Activated T-cell treated with anti-CD3 and anti-CD28 coated beads for 24 hours (primary cell): ENCODE data around the gene SLC6A18.
"Not testable (repeated sequence)": the region's sequence is repeated elsewhere in the genome, so short reads cannot be mapped to it uniquely, and the experiment has no call there.

Experiments
- DNase-seq: peaks from one replicate; pipeline ENCODE4 v3.0.0-alpha.2; 2020; ENCODE audit warnings: low read depth

The SLC6A18 gene

DNA sequence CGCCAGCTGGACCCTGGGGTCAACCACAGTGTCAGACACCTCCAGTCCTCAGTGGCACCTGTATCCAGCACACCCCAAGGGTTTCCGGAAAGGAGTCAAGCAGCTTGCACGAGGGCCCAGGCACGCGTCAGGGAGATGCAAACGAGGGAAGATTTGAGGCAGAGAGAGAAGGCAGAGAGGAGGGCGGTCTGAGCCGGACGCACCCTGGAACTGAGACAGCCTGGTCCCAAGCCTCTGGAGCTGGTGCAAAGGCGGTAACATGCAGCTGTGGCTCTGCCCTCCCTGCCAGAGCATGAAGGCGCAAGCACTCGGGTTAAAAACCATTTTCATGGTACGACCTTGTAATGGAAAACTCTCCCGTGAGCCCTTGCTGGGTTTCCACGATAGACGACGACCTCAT is 32.2 kb downstream of the SLC6A18 start:
- DNase-seq: no peak

DNA sequence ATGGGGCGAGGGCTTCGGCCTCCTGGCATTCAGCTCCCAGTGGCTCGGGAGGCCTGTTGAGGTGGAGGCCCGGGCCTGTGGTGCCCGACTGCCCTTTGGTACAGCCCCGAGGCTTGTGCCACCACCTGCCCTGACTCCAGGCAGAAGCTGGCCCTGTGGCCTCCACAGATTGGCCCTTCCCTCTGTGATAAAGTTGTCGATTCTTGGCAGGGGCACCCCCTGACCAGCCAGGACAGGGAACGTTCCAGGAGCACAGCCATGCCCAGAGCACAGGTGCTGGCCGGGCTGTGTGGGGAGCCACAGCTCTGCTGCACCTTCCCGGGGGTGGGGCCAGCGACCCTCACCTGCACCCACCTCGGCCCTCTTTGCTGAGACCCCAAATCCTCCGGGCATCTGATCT is 32.7 kb downstream of the SLC6A18 start:
- DNase-seq: no peak

DNA sequence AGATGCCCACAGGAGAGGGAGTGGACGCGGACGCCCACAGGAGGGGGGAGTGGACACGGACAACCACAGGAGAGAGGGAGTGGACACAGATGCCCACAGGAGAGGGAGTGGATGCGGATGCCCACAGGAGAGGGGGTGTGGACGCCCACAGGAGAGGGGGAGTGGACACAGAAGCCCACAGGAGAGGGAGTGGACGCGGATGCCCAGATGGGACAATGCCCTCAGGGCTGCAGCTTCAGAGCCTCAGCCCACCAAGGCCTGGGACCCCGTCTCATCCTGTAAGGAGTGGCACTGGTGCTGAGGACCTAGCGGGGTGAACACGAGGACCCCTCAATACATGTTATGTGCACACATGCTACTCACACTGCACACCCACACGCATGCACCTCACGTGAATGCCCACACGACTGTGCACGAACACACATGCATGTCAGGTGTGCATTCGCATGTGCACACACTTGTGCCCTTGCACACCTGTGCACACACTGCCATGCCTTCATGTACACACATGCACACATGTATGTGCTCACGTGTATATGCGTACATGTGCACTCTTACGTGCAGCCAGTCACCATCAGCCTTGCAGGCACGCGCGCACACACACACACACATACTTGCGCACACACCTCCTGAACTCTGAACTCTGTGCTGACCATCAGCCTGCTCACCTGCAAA is 34.8 kb downstream of the SLC6A18 start:
- no peak for DNase-seq

DNA sequence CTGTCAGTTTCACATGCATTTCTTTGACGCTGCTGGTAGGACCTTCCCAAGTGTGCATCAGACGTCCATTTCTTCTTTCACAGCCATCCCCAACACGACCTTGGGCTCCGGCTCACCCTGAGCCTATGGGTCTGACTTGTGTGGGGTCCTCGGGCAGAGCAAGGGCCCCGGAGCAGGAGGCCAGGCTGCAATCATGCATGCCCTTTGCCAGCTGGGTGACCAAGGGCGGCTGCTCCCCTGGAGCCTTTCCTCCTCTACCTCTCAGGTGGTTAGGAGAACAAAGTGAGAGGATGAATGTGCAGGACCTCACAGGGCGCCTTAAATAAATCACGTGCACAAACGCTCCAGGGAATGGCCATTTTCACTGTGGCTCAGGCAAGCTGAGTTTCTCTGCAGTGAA is 36.5 kb downstream of the SLC6A18 start:
- no peak for DNase-seq

DNA sequence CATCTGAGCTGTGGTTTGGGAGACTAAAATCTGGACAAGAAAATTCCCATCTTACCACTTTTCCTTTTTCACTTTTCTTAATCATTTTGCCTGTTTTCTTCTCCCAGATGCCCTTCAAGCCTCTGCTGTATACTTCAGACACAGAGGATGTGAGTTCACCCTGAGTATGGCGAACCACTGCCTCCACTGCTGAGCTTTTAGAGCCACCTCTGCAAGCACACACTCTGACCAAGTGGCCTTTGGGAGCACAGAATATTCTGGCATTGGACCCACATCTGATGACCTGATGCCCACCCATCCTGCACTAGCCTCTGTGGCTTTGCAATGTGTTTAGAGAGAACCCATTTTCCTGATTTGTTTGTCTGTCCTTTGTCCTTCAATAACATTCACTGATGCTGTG is 37.2 kb downstream of the SLC6A18 start:
- no peak for DNase-seq

DNA sequence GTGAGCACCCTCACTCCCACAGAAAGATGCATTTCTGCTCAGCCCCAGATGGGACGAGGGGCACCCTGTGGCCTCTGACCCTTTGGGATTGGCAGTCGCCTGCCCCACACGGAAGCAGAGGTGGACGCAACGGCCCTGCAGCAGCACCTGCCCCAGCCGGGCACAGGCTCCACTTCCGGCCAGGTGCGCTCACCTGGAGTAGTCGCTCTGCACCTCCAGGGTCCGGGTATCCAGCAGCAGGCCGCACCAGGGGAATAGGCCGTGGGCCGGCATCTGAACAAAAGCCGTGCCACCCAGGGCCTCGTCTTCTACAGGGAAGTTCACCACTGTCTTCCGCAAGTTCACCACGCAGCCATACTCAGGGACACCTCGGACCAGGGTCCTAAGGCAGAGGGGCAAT is 39.0 kb downstream of the SLC6A18 start:
- DNase-seq: no peak

DNA sequence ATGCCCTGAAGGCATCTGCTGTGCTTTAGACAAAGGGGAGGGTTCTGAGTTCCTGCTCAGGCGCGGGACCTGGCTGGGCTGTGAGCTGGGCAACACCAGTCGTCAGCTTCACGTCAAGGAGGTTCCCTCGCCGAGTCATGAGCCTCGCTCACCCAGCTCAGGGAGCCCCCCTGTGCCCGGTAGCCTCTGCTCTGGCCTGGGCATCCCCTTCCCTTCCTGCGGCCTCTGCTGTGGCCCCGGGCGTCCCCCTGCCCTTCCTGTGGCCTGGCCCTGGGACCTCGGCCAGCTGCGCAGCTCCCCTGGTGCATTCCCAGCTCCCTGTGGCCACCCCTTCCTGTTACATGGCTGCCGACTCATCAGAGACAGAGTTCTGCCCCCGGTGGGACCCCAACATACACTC is 39.8 kb downstream of the SLC6A18 start:
- no peak for DNase-seq

DNA sequence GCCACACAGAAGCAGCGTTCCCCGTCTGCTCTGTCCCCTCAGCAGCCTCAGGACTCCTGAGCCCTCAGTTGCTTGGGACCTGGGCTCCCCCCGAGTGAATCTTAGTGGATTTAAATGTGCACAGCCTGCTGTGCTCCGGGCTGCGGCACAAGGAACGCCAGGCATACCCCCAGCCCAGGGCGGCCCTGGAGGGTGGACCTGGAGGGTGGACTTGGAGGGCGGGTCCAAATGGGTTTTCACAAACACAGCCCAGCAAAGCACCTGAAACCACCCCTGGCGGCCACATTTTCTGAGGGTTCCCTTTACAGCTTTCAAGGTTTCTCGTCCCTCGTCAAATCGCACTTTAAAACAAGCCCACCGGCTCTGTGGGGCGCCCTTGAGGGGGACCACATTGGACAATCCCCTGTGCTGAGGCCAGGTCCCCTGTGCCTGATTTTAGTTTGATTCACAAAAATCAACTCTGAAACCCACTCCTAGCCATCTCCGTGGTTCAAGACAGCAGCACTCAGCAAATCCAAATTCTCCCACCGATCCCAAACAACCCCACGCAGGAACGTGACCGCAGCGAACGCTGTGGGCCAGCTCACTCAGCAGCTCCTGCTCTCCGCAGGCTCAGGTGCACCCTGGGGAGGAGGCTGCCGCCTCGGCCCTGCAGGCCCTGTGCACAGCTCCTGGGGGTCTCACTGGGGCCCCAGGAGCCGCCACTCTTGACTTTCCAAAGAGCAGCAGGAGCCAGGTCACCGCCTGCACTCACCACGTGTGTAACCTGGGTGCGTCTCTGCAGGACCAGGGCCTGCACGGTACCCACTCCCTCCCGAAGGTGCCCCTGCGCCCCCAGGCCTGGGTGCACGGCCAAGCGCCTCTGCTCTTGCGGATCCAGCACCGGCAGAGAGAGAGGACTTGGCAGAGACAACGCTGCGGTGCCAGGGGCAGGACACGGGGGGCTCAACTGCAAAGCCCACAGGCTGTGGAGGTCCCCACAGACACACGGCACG is 40.6 kb downstream of the SLC6A18 start:
- no peak for DNase-seq

DNA sequence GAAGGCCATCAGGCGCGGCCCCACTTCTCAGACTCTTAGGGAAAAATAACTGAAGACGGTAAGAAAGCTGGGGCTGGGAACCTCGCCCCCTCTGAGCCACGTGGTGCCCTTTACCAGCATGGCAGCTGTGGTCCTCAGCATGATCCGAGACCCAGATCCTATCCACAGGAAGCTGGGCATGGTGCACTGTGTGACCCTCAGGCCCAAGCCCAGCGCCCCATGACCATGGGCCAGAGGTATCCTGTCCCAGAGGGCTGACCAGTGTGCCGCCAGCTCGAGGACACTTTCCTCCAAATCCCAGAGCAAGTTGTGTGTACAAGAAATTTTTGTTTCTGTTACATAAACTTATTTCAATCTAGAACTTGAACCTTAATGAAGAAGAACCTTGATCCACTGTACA is 41.6 kb downstream of the SLC6A18 start:
- no peak for DNase-seq

DNA sequence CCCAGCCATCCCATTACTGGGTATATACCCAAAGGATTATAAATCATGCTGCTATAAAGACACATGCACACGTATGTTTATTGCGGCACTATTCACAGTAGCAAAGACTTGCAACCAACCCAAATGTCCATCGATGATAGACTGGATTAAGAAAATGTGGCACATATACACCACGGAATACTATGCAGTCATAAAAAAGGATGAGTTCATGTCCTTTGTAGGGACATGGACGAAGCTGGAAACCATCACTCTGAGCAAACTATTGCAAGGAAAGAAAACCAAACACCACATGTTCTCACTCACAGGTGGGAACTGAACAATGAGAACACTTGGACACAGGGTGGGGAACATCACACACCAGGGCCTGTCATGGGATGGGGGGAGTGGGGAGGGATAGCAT is 42.3 kb downstream of the SLC6A18 start:
- DNase-seq: not testable (repeated sequence)

DNA sequence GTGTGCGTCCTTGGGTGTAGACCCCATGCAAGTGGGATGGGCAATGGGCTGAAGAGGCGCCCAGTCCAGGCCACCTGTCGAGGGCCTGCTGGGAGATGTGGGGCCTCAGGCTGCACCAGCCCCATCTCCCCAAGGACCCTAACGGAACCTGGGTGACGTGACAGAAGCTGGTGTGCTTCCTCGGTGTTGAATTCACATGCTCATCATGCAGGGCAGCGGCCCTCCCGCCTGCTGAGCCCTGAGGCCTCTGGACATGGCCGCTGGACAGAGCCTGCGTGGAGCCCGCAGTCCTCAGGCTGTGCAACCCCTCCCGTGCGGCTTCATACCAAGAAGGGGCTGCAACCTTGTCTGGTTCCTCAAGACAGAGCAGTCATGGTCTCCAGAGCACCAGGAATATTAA is 42.9 kb downstream of the SLC6A18 start:
- DNase-seq: no peak

DNA sequence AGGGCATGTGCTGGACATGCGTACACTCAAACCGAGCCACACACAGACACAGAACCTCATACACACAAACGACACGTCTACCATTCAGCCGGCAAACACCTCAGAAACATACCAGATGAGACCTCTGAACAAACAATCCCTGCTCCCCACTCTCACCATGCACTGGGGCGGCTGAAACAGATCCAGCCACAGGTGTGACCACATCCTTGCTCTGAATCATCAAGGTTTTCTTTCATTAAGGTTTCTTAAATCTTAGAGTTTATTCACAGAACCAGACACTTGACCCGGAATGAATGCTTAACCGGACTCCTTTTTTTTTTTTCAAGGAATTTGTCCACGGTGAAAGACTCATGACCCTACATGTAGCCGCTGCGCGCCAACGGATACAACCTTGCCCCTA is 43.5 kb downstream of the SLC6A18 start:
- peak; percentile 14 for DNase-seq

DNA sequence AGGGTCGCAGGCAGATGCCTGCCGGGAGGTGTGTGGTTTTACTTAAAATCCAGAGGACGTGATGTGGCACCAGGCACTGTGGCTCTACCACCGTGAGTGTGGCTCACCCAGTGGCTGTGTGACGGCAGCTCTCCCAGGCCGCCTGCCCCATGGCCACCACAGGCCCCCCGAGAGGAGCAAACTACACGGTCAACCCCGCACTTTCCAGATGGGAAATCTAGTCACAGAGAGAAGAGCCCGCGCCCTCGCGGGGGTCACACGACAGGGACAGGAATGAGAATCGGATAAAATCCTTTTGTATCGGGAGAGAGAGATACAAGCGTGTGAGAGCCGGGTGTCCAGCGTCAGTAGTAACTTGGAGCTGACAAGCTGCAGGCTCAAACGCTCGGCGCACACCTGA is 45.2 kb downstream of the SLC6A18 start:
- DNase-seq: no peak

DNA sequence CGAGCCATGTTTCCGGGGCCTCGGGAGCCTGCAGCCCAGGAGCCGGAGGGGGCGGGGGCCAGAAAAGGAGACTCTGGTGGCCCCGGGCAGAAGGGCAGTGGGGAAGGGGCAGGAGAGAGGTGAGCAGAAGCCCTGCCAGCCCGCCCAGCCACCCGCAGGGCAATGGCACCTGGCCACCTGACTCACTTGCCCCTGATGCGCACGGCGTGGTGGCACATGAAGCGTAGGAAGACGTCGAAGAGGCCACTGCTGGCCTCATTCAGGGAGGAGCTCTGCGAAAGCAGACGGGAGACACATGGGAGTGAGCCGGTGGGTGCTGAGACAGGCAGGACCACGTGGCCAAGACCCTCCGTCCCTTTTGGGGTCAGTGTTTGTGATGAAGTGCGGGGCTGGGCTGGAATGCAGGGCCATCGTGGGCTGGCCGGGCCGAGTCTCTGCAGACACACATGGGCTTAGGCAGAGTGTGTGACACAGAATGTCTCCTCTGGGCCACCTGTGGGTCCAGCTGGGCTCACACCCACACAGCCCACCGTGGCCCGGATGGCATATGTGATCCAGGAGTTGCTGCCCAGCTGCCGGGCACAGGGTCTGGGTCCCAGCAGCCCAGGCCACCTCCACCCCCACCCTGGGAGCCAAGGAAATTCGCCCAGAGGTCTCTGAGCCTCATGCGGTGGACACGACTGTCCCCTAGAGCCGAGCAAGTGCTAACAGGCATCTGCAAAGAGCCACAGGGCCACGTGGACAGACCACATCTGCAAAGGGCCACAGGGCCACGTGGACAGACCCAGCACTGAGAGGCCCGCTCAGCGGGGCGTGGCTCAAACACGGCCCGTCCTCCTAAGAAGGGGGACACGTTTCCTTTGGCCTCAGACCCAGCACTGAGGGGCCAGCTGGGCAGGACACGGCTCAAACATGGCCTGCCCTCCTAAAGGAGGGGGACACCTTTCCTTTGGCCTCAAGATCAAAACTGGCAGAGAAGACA is 46.0 kb downstream of the SLC6A18 start:
- no peak for DNase-seq

DNA sequence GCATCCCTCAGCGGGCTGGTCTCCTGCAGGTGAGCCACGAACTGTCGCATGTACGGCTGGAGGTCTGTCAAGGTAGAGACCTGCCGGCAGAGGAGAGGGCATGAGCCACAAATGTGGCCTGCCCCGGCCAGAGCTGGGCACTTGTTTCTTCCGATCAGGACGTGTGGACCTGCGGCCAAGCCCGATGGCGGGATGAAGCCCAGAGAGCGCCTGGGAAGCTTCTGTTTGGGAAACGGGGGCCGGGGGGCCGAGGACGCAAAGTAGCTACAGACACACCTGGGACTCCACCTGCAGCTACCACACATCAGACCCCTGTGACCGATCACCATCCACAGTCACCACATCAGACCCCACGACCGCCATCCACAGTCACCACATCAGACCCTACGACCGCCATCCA is 47.0 kb downstream of the SLC6A18 start:
- DNase-seq: no peak

DNA sequence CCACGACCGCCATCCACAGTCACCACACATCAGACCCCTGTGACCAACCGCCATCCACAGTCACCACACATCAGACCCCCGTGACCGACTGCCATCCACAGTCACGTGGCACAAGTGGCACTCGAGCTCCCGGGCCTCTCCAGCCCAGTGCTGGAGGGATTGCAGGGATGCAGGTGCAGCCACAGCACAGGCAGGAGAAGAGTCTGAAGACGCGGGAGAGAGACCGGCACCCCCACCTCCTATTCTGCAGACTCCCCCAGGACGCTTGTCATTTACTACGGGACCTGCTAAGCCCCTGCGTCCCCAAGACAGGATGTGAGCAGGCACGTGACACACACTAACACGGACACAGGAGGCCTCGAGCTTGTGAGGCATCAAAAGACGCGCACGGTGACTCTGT is 48.6 kb downstream of the SLC6A18 start:
- DNase-seq: no peak

DNA sequence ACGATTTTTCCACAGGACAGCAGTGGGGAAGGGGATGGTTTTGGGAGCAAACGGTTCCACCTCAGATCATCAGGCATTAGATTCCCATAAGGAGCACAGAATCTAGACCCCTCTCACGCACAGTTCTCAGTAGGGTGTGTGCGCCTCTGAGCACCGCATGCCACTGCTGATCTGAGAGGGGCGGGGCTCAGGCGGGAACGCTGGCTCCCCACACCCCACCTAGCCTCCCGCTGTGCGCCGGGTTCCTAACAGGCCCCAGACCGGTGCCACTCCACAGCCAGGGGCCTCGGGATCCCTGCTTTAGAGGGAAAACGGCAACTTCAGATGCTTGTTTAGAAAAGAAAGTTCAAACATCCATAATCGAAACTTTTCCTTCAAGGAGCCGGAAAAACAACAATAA is 49.3 kb downstream of the SLC6A18 start:
- no peak for DNase-seq

DNA sequence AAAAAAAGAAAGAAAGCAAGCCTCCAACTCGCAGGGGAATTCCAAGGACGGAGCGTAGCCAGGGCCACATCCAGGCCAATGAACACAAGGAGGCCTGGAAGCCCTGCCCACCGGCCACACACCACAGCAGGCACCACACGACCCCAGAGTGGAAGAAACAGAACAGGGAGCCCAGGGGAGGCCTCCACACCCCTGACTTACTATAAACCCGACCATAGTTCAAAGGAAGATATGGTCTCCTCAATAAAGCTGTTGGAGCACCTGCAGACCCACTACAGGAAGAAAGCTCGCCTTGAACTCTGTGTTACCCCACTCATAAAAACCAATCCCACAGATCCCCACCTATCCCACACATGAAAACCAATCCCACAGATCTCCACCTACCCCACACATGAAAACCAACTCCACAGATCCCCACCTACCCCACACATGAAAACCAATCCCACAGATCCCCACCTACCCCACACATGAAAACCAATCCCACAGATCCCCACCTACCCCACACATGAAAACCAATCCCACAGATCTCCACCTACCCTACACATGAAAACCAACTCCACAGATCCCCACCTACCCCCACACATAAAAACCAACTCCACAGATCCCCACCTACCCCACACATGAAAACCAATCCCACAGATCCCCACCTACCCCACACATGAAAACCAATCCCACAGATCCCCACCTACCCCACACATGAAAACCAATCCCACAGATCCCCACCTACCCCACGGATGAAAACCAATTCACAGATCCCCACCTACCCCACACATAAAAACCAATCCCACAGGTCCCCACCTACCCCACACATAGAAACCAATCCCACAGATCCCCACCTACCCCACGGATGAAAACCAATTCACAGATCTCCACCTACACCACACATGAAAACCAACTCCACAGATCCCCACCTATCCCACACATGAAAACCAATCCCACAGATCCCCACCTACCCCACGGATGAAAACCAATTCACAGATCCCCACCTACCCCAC is 50.5 kb downstream of the SLC6A18 start:
- not testable (repeated sequence) for DNase-seq

DNA sequence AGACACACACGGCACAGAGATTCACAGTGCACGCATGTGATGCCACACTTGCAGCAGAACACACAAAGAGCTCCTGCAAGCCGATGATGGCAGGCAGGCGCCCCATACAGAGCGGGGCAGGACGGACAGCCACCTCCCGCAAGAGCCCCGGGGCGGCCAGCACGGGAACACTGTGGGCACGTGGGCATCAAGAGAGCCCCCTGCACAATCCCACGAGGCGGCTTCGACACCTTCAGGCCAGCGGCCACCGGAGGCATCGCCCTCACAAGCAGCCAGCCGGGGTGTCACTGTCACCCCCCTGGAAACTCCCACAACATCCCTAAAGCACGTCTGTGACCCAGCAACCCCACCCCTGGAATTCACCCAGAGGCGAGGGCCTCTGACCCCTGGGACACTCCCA is 51.7 kb downstream of the SLC6A18 start:
- no peak for DNase-seq

DNA sequence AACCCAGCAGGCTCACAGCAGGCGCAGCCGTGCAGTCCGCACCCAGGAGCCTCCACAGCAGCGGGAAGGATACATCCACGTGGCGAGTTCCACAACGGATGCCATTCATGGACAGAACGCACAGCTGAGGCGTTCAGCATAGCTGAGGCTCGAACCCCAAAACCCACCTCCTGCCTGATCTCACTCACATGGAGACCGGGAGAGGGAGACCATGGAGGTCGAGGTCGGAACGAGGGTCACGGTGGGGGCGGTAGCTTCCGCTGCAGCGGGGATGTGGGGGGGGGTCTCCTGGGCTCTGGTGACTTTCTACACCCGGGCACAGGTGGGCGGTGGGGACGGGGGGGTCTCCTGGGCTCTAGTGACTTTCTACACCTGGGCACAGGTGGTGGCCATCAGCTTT is 52.1 kb downstream of the SLC6A18 start:
- no peak for DNase-seq

DNA sequence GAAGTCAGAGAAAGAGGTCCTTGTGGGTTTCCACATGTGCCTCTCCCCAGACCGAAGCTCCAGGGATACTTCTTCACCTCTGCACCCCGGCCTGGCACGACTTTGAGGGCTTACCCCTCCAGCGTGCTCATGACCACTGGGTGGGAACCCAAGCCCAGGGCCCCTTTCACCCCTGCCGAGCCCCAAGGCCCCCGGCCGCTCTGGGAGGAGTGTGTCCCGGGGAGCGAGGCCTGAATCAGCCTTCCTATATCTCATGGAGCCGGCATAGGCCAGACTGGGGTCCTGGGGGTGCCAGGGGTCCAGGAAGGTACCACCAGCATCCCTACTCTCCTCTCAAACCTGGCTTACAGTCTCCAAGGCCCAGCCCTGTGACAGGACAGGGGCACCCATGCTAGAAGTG is 52.6 kb downstream of the SLC6A18 start:
- DNase-seq: no peak
